HG03432 (cell line): Measurements from ENCODE around the gene KIF4B.

Experiments
- ATAC-seq: cut with Tn5 transposase; IDR thresholded peaks from one replicate; pipeline ENCODE4 v1.9.1; 2021; ENCODE audit warnings: mild to moderate bottlenecking, moderate library complexity; ENCODE audit not compliant: unreplicated experiment

KIF4B gene

GRCh38 chr5:155053501-155053900 is 39.9 kb downstream of the KIF4B start:
- no peak for ATAC-seq

GRCh38 chr5:155056644-155057269 is 43.2 kb downstream of the KIF4B start:
- no peak for ATAC-seq

GRCh38 chr5:155057626-155058025 is 44.1 kb downstream of the KIF4B start:
- no peak for ATAC-seq

- ATAC-seq: peak; percentile 62
Observed at GRCh38 chr5:155064580-155064979, 51.0 kb downstream of the KIF4B start.

GRCh38 chr5:155066886-155067595 is 53.5 kb downstream of the KIF4B start:
- peak; percentile 52 for ATAC-seq
